Prostate gland (tissue), 2 donors: ENCODE results near the gene SDF2. TPM values are rescaled to one million over a fixed set of nuclear protein-coding genes. Genes with fewer than 3 reads are reported as not detected.
"Not testable (repeated sequence)": the region's sequence is repeated elsewhere in the genome, so short reads cannot be mapped to it uniquely, and the experiment has no call there.

Experiments
- DNase-seq: peaks from one replicate; pipeline ENCODE4 v3.0.0-alpha.2; 2019; ENCODE audit warnings: low spot score
- H3K27ac ChIP-seq, 2 donors: fragments of 200-600 bp; sonication (generic); 2 replicates each; pipeline ENCODE4 v1.5.1; 2017 to 2019
- H3K27me3 ChIP-seq: fragments of 200-600 bp; sonication (generic); replicated peaks from 2 replicates; pipeline ENCODE4 v1.5.1; 2019; ENCODE audit not compliant: insufficient read depth
- H3K36me3 ChIP-seq, 2 donors: fragments of 200-600 bp; sonication (generic); 1 replicate in 1 of 2; 2 replicates in 1 of 2; pipeline versions ENCODE4 v1.5.1 to v1.8.1; 2017 to 2019
- H3K4me1 ChIP-seq: fragments of 200-600 bp; sonication (generic); replicated peaks from 2 replicates; pipeline ENCODE4 v1.5.1; 2019
- H3K4me3 ChIP-seq, 2 donors: fragments of 200-600 bp; sonication (generic); 2 replicates each; pipeline ENCODE4 v1.5.1; 2017 to 2019
- H3K9me3 ChIP-seq: fragments of 200-600 bp; sonication (generic); 2 replicates; pipeline ENCODE4 v1.5.1; 2017
- POLR2A ChIP-seq: fragments of 450-650 bp; IDR thresholded peaks from one replicate; pipeline ENCODE4 v1.6.1; 2016; ENCODE audit warnings: antibody characterized with exemption, mild to moderate bottlenecking
- POLR2AphosphoS5 ChIP-seq: sonication (generic); formaldehyde crosslinking; IDR thresholded peaks from one replicate; pipeline ENCODE4 v1.6.1; 2017; ENCODE audit warnings: antibody characterized with exemption
- WGBS: methylation state at CpG from one replicate; pipeline ENCODE4 v1.1.5; 2018; 5-methylcytosine and 5-hydroxymethylcytosine counted together
- intact Hi-C: fragments of 100-400 bp; cut with DNase I; formaldehyde crosslinking; loops from one replicate; pipeline ENCODE4 v1.14.2; 2022
- total RNA-seq, 2 donors: library from RNA; depleted of rRNA; stranded (reverse); fragments of >200 nt; gene quantifications; one replicate each; pipeline ENCODE4 v1.1.0, GENCODE V29; 2016
- TF ChIP-seq, protein P1 (sequence below), 4 experiments: fragments of 200-600 bp in 2 of 4; fragments of 450-650 bp in 2 of 4; sonication (generic) in 2 of 4; IDR thresholded peaks; 1 replicate in 3 of 4; 2 replicates in 1 of 4; pipeline ENCODE4 v1.5.1; 2016 to 2019; ENCODE audit warnings: antibody characterized with exemption in 4 of 4, mild to moderate bottlenecking in 2 of 4, moderate library complexity in 2 of 4

Gene SDF2
- total RNA-seq, 2 donors from 2014 or later: 53.3 to 80.1 TPM

- WGBS: 92% methylated on average over 8 of the region's 8 CpGs
- H3K4me3 ChIP-seq, DNase-seq, H3K36me3 ChIP-seq, H3K4me1 ChIP-seq, intact Hi-C loops, H3K9me3 ChIP-seq, H3K27me3 ChIP-seq, H3K27ac ChIP-seq: not testable (repeated sequence)
These were observed 3.4 kb downstream of the SDF2 start for GRCh38 chr17:28658342-28658741.

DNA sequence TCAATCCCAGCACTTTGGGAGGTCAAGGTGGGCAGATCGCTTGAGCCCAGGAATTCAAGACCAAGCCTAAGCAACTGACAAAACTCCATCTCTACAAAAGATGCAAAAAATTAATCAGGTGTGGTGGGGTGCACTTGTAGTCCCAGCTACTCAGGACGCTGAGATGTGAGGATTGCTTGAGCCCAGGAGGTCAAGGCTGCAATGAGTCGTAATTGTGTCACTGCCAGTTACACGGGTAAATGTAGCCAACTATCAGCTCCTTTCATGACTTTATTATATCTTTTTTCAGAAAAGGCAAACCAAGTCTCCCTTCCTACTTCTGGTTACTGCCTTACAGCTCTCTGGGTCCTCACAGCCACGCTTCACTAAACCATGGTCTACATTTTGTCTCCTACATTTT lies 4.0 kb downstream of the SDF2 start:
- 83% methylated on average over 5 of the region's 5 CpGs for WGBS
- no peaks in the 10 kb centered on the region for H3K4me1 ChIP-seq
- no peak for DNase-seq
- H3K4me3 ChIP-seq: no peak overlapping the region
- H3K27ac ChIP-seq: no peak overlapping the region
- TF ChIP-seq POLR2AphosphoS5: no peak
- no peak for TF ChIP-seq POLR2A
- TF ChIP-seq, protein P1, sequence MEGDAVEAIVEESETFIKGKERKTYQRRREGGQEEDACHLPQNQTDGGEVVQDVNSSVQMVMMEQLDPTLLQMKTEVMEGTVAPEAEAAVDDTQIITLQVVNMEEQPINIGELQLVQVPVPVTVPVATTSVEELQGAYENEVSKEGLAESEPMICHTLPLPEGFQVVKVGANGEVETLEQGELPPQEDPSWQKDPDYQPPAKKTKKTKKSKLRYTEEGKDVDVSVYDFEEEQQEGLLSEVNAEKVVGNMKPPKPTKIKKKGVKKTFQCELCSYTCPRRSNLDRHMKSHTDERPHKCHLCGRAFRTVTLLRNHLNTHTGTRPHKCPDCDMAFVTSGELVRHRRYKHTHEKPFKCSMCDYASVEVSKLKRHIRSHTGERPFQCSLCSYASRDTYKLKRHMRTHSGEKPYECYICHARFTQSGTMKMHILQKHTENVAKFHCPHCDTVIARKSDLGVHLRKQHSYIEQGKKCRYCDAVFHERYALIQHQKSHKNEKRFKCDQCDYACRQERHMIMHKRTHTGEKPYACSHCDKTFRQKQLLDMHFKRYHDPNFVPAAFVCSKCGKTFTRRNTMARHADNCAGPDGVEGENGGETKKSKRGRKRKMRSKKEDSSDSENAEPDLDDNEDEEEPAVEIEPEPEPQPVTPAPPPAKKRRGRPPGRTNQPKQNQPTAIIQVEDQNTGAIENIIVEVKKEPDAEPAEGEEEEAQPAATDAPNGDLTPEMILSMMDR (IDR thresholded peaks at IDR 0.05): no peak
- no peaks in the 10 kb centered on the region for H3K9me3 ChIP-seq
- no peaks in the 10 kb centered on the region for H3K27me3 ChIP-seq
- intact Hi-C loops: no loop called here
- peaks cover 0 to 6% of the 10 kb centered on the region in 2 donors for H3K36me3 ChIP-seq

- 92% methylated on average over 5 of the region's 5 CpGs for WGBS
- no peak for DNase-seq
- no peak for TF ChIP-seq POLR2A
- no peak for TF ChIP-seq POLR2AphosphoS5
- TF ChIP-seq, protein P1 (IDR thresholded peaks at IDR 0.05): no peak
- intact Hi-C loops: no loop called here
- H3K36me3 ChIP-seq: peaks cover 0 to 6% of the 10 kb centered on the region in 2 donors
- no peak overlapping the region for H3K4me3 ChIP-seq
- H3K4me1 ChIP-seq: no peaks in the 10 kb centered on the region
- no peak overlapping the region for H3K27ac ChIP-seq
- H3K27me3 ChIP-seq: no peaks in the 10 kb centered on the region
- no peaks in the 10 kb centered on the region for H3K9me3 ChIP-seq
These were observed 6.5 kb downstream of the SDF2 start for GRCh38 chr17:28655160-28655559.

DNA sequence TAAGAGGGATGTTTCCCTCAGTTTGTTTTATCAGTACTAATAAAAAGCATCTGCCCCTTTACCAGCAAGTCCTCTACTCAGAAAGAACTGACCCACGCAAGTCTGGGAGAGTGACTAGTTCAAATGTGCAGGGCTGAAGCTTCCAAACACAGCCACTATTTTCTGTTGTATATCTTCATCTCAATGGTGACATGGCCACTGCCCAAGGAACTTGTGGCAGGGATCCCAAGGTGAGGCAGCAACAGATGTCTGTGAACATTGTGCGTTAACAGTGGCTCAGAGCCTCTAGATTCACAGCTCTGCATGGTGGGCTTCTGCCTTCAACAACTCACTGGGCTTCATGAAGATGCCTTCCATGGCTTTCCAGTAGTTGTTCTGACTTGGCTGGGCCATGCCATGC lies 13.0 kb downstream of the SDF2 start:
- H3K36me3 ChIP-seq: peaks cover 0 to 3% of the 10 kb centered on the region in 2 donors
- DNase-seq: no peak
- H3K9me3 ChIP-seq: no peaks in the 10 kb centered on the region
- intact Hi-C loops: no loop called here
- no peaks in the 10 kb centered on the region for H3K4me1 ChIP-seq
- 88% methylated on average over 2 of the region's 2 CpGs for WGBS
- no peak overlapping the region for H3K27ac ChIP-seq
- no peaks in the 10 kb centered on the region for H3K27me3 ChIP-seq
- TF ChIP-seq POLR2A: no peak
- TF ChIP-seq, protein P1 (IDR thresholded peaks at IDR 0.05): no peak
- no peak overlapping the region for H3K4me3 ChIP-seq

DNA sequence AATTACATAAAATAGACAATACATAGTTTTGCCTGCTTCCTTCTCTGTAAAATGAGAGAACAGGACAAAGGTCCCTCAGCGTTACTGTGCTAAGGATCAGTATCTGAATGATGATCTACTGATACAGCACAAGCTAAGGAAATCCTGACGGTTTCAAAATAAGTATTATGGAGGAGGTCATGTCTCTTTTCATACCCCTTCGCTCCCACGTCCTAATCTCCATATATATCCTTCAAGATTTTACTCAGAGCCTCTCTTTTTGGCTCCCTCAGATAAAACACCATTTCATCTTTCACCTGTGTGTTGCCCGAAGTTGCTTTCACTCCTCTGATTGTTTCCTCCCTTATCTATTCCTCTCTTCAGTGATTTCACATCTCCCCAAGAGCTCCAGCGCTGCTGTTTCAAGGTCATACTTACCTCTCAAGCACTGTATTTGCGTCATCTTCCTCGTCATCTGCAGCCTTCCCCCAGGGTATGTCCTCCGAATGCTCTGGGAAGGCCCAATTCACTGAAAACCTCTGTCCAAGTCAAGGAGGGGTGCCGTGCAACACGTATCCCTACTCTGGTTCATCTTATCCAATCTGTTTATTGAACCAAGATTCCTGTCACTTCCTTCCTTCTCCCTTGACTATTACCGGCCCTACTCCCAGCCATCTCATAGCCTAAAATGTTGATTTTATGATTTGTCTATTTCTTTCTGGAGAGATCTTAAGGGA lies 15.5 kb downstream of the SDF2 start:
- intact Hi-C loops: no loop called here
- no peaks in the 10 kb centered on the region for H3K9me3 ChIP-seq
- DNase-seq: no peak
- no peaks in the 10 kb centered on the region for H3K27me3 ChIP-seq
- 61% methylated on average over 12 of the region's 12 CpGs for WGBS
- H3K36me3 ChIP-seq: peaks cover 0 to 3% of the 10 kb centered on the region in 2 donors
- TF ChIP-seq, protein P1 (IDR thresholded peaks at IDR 0.05): no peak
- TF ChIP-seq POLR2AphosphoS5: no peak
- no peak overlapping the region for H3K4me3 ChIP-seq
- peak overlapping the region; percentile 89 to 95 for H3K27ac ChIP-seq
- H3K4me1 ChIP-seq: no peaks in the 10 kb centered on the region
